KMS-11 (cell line): Measurements from ENCODE around the gene USP37.

Source experiments
- H2AFZ ChIP-seq: fragments of 200-600 bp; sonication (generic); 2 replicates; pipeline ENCODE4 v1.6.1; 2016; ENCODE audit warnings: antibody characterized with exemption, mixed run types, low read depth
- H3K27ac ChIP-seq: fragments of 200-600 bp; sonication (generic); 2 replicates; pipeline ENCODE4 v1.6.1; 2016; ENCODE audit warnings: mild to moderate bottlenecking, mixed run types
- H3K27me3 ChIP-seq: fragments of 200-600 bp; sonication (generic); 2 replicates; pipeline ENCODE4 v1.6.1; 2017; ENCODE audit warnings: mild to moderate bottlenecking, low read depth, mixed run types, moderate library complexity; ENCODE audit not compliant: insufficient read depth
- H3K36me3 ChIP-seq: fragments of 200-600 bp; sonication (generic); 2 replicates; pipeline ENCODE4 v1.6.1; 2017; ENCODE audit warnings: mild to moderate bottlenecking, mixed run types; ENCODE audit not compliant: insufficient read depth
- H3K4me1 ChIP-seq: fragments of 200-600 bp; sonication (generic); 2 replicates; pipeline ENCODE4 v1.6.1; 2016; ENCODE audit warnings: mild to moderate bottlenecking, low read depth, mixed run types; ENCODE audit not compliant: poor library complexity, severe bottlenecking
- H3K4me2 ChIP-seq: fragments of 200-600 bp; sonication (generic); 2 replicates; pipeline ENCODE4 v1.7.0; 2016; ENCODE audit warnings: mild to moderate bottlenecking, mixed run types
- H3K4me3 ChIP-seq: fragments of 200-600 bp; sonication (generic); IDR thresholded peaks from 2 replicates; pipeline ENCODE4 v1.6.1; 2017; ENCODE audit warnings: low read depth, low read length, mixed read lengths; ENCODE audit not compliant: insufficient read depth
- H3K79me2 ChIP-seq: fragments of 200-600 bp; sonication (generic); 2 replicates; pipeline ENCODE4 v1.6.1; 2016; ENCODE audit warnings: low read depth, mixed run types; ENCODE audit not compliant: insufficient read depth
- H3K9ac ChIP-seq: fragments of 200-600 bp; sonication (generic); 2 replicates; pipeline ENCODE4 v1.6.1; 2016; ENCODE audit warnings: mild to moderate bottlenecking, mixed run types
- H4K20me1 ChIP-seq: fragments of 200-600 bp; sonication (generic); 2 replicates; pipeline ENCODE4 v1.6.1; 2016; ENCODE audit warnings: mild to moderate bottlenecking, mixed run types; ENCODE audit not compliant: insufficient read depth
- TF ChIP-seq, protein P1 (sequence below): fragments of 200-600 bp; sonication (generic); conservative IDR thresholded peaks from 2 replicates; pipeline ENCODE4 v1.6.1; 2017; ENCODE audit warnings: low read depth, mild to moderate bottlenecking, antibody characterized with exemption, low read length, moderate library complexity, mixed read lengths

Gene USP37

DNA sequence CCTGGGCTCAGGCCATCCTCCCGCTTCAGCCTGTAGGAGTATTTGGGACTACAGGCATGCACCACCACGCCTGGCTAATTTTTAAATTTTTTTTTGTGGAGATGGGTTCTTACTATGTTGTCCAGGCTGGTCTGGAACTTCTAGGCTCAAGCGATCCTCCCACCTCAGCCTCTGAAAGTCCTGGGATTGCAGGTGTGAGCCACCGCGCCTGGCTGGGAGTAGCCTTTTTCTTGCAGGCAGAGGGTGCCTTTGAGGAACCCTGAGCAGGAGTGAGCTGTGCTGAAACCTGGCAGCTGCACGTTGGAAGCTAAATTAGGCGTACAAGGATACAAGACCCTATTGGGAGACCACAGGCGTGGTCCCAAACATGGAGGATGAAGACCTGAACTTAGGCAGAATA is 160.4 kb downstream of the USP37 start:
- Histone ChIP-seq H2AFZ (no peak overlapping the region; the same call in 1 of the 2 replicates), H3K36me3 (no peaks in the 10 kb centered on the region), H3K9ac (no peak overlapping the region), H3K27ac (no peak overlapping the region; the same call in 1 of the 2 replicates), H3K4me3 (peak overlapping the region; percentile 52), H3K79me2 (no peaks in the 10 kb centered on the region), H3K27me3 (no peaks in the 10 kb centered on the region), H4K20me1 (no peaks in the 10 kb centered on the region), H3K4me2 (peak overlapping the region; percentile 97; the same call in 1 of the 2 replicates), H3K4me1 (peaks cover 33% of the 10 kb centered on the region)
- TF ChIP-seq, protein P1, sequence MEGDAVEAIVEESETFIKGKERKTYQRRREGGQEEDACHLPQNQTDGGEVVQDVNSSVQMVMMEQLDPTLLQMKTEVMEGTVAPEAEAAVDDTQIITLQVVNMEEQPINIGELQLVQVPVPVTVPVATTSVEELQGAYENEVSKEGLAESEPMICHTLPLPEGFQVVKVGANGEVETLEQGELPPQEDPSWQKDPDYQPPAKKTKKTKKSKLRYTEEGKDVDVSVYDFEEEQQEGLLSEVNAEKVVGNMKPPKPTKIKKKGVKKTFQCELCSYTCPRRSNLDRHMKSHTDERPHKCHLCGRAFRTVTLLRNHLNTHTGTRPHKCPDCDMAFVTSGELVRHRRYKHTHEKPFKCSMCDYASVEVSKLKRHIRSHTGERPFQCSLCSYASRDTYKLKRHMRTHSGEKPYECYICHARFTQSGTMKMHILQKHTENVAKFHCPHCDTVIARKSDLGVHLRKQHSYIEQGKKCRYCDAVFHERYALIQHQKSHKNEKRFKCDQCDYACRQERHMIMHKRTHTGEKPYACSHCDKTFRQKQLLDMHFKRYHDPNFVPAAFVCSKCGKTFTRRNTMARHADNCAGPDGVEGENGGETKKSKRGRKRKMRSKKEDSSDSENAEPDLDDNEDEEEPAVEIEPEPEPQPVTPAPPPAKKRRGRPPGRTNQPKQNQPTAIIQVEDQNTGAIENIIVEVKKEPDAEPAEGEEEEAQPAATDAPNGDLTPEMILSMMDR = no peak

DNA sequence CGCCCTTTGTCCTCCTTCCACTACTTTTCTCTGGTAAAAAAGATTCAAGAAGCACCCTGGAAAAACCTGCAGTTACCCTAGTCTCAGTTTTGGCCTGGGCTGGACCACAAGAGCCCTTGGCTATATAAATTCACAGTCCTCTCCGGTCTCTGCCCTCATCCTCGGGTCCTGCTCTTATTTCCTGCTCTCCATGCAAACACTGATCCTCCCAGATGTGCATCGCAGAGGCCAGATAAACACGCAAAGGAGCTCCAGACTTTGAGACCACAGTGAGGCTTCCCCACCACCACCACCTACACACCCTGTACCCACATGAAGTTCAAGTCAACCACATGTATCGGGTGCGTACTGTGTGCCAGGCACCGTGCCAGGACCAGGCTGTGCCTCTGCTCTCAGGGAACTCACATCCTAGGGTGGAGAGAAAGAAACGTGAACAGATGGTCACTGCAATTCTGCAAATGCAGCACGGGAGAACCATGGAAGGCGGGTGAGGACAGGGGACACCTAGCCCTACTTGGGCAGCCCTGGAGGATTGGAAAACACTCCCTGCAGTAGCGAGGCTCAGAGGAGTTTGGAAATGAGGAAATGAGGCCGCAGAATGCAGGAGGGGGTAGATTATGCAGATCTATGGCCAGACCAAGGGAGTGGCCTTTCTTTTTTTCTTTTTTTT is 161.1 kb downstream of the USP37 start:
- Histone ChIP-seq H3K79me2 (peaks cover 3% of the 10 kb centered on the region; the same call in 1 of the 2 replicates), H2AFZ (peak overlapping the region; percentile 83), H3K9ac (peak overlapping the region; percentile 57), H3K27ac (peak overlapping the region; percentile 82), H4K20me1 (no peaks in the 10 kb centered on the region), H3K27me3 (no peaks in the 10 kb centered on the region), H3K36me3 (no peaks in the 10 kb centered on the region), H3K4me1 (peaks cover 33% of the 10 kb centered on the region), H3K4me3 (peak overlapping the region; percentile 52), H3K4me2 (peak overlapping the region; percentile 97)
- TF ChIP-seq, protein P1 = 0 out of 2 replicates have a peak, but pooled peaks have one; percentile 29

DNA sequence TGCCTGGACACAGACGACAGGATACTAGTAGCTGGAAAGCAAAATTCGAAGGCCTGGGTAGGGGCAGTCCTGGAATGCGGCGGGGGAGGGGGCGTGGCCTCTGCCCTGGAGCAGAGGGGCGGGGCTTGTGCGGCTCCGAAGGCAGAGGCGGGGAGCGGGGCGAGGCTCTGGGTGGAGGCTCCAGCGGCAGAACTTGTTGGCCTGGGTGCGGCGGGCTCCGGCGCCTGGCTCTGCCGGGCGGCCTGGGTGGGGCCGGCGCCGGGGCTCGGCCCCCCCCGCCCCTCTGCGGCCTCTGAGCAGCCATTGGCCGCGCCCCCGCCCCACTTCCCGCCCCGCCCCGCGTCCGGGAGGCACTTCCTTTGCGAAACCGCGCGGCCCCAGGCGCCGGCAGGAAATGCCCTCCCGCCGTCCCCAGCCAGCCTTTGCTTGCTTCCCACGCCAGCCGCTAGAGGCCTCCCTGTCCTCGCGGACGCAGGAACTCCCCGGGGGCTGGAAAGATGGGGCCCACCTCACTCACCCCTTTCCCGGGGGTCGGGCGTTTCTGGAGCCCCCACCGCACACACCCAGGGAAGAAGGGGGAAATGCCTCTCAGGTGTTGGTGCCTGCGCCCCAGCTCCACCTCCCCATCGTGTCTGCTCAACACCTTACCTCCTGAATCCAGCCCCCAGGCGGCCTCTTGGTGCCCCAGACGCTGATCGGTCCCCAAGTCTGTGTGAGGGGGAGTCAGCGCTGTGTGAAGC is 161.8 kb downstream of the USP37 start:
- peak overlapping the region; percentile 82 for H3K27ac ChIP-seq
- peak overlapping the region; percentile 83 for H2AFZ ChIP-seq
- no peaks in the 10 kb centered on the region for H4K20me1 ChIP-seq
- peak overlapping the region; percentile 57 for H3K9ac ChIP-seq
- H3K79me2 ChIP-seq = peaks cover 10% of the 10 kb centered on the region; the same call in 1 of the 2 replicates
- peak overlapping the region; percentile 52 for H3K4me3 ChIP-seq
- peak overlapping the region; percentile 97 for H3K4me2 ChIP-seq
- H3K4me1 ChIP-seq = peaks cover 33% of the 10 kb centered on the region
- no peaks in the 10 kb centered on the region for H3K36me3 ChIP-seq
- H3K27me3 ChIP-seq = no peaks in the 10 kb centered on the region
- TF ChIP-seq, protein P1 = peak; percentile 68

DNA sequence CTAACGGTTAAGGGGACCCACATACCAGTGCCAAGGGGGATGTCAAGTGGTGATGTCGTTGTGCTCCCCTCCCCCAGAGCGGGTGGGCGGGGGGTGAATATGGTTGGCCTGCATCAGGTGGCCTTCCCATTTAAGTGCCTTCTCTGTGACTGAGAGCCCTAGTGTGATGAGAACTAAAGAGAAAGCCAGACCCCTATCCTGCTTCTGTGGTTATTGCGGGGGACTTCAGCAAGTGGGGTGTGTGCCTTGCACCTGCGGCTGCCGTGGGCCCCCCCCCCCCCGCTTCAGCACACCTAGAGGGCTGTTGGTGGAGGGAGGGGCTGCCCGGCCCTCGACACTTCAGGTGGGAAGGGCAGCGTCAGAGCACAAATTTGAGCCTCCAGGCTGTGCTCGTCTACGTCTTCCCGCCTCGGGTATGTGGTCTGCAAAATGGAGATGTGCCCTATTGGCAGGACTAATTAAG is 162.4 kb downstream of the USP37 start:
- Histone ChIP-seq H3K9ac (no peak overlapping the region), H3K27me3 (no peaks in the 10 kb centered on the region), H2AFZ (peak overlapping the region; percentile 1; the same call in 1 of the 2 replicates), H3K4me1 (peaks cover 33% of the 10 kb centered on the region), H3K4me3 (peak overlapping the region; percentile 52), H3K36me3 (no peaks in the 10 kb centered on the region), H4K20me1 (no peaks in the 10 kb centered on the region), H3K4me2 (peak overlapping the region; percentile 51), H3K79me2 (peaks cover 14% of the 10 kb centered on the region; the same call in 1 of the 2 replicates), H3K27ac (peak overlapping the region; percentile 15; the same call in 1 of the 2 replicates)
- TF ChIP-seq, protein P1 = no peak
